HG03565 (cell line): Measurements from ENCODE around the gene PCTP.

Source experiments
- ATAC-seq: cut with Tn5 transposase; IDR thresholded peaks from one replicate; pipeline ENCODE4 v1.9.1; 2021; ENCODE audit warnings: mild to moderate bottlenecking, moderate library complexity; ENCODE audit not compliant: unreplicated experiment

The PCTP gene

DNA sequence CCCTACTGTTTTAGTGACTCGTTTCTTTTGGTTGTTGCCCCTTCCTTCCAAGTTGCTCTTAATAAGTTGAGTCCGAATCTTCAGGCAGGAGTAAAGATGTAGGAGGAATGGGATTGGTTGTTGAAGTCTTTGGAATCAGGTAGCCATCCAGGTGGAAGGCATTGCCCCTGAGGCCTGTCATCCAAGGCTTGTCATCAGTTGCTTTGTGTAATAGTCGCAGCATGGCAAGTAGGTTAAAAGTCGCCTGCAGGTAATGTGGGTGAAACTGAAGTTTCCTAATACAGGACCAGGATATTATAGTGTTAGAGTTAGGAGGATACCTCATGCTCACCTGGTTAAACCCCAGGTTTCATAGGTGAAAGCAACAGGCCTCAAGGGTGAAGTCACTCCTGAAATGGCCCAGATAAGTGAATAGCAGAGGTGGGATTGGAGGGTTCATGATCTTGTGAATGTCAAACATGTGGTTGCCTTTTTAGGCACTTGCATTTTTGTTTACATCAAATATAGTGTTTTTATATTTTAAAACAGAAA is 934 bp downstream of the PCTP start:
- ATAC-seq = no peak

DNA sequence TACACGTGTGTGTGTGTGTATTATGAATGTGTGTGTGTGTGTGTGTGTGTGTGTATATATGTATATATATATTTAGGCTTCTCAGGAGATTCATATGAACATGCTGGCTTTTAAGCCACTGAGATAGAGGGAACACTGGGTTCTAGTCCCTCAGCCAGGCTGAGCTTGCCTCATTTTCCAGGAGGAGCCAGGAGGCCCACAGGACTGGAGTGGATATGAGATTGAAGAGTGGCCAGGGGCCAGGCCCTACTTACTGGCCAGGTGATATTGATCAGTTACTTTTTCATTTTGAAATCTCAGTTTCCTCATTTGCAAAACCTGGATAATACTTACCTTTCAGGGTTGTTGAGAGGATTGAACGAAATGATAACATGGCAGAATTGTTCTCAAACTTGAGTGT is 5.8 kb downstream of the PCTP start:
- no peak for ATAC-seq

DNA sequence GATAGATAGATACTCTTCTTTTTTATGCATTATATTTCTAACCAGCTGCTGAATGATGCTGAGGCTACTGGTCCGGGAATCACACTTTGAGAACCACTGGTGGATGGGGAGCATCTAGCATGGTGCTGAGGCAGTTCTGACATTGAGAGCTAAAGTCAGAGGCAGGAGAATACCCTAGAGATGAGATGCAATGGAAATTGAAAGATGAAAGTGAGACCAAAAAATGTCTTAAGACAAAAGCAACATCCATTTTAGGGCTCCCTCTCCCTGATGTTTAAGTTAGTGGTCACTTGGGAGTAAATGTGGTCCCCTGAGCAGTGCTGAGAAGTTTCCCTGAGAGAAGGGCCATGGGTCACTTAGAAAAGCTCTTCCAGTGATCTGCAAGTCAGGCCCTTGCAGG is 6.8 kb downstream of the PCTP start:
- no peak for ATAC-seq

DNA sequence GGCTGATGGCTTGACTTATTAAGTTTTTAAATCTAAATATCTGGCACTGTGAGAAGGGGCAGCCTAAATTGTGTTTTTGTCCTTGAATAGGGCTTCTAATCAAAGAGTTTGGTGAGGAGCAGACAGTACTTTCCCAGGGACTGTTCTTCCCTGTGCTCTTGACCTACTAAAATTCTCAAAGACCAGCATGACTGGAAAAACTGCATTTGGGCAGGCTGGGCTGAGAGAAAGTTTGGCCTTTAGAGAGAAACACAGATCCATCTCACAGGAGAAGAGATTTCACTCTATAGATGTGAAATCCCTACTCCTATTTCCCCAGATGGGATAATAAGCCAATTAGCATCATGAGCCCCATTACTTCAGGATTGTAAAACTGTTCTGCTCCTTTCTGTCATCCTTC is 7.3 kb downstream of the PCTP start:
- ATAC-seq = no peak

DNA sequence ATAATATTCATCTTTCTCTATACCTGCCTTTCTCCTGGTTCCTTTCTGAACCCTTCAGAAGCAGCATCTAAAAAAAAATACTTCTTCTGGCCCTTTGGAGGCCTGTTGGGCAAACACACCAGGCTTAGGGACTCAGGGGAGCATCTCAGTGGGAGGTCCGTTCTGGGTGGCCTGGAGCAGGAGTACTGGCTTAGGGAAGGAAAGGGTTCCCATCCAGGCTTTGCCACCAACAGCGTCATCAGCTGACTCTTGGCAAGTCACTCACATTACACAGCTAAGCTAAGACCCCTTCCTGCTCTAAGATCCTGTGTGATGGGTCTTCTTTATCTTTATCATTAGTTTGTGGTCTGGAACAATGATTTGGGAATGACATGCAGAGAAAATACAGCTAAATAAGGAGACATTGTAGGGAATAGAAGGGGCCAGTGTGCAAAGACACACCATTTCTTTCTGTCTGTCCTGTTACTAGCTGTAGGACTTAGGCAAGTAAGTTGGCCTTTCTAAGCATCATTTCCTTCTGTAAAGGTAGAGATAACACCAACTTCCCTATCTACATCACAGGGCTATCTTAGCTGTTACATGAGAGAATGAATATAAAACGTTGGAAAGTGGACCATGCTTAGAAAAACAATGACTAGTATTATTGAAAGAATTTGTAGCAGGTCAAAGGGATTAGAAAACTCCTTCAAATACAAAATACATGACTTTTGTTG is 9.9 kb downstream of the PCTP start:
- no peak for ATAC-seq

DNA sequence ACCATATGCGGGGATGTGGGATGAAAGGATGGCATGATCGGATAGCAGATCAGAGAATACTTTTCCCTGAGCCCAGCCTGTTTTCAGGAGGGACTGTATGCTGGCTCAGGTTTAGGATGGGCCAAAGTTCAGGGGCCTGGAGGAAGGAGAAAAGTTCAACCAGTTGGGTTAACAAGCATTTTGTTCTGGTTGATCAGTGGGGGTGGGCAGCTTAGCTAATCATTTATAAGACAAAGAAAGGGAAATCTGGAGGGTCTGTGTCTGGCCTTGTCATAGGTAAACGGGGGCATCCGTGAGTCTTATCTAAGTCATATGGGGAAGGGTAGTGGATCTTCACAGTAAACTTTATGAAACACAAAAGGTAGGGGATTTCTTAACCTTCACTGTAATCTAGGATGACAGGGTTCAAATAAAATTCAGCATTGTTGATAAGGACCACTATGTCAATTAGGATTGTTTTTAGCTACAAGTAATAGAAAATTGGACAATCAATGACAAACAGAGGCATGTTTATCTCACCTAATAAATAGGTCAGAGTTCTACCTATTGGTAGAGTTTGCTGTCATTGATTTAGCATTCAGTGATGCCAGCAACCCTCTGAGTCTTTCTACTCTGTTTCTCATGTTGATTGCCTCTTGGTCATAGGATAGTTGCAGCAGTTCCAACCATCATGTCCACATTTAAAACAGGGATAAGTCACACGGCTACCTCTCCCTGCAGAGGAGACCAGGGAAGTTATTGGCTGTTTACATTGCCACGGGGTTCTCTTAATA is 11.4 kb downstream of the PCTP start:
- ATAC-seq = no peak

DNA sequence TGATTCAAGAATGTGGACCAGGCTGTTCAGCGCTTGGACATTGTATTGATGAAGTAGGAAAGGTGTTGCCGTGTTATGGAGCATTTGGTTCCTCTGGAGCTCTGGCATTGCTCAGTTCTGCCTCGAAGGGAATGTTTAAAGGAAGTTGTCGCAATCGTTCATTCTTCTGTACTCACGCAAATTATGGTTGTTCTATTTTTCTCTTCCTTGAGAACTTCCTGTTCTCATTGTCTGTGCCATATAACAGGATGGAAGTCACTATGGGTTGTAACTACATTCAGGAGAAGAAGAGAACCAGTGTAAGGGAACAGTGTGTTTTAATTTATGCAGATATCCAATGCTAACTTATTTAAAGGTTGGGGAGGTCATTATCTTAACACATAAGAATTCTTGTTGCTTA is 13.0 kb downstream of the PCTP start:
- no peak for ATAC-seq

DNA sequence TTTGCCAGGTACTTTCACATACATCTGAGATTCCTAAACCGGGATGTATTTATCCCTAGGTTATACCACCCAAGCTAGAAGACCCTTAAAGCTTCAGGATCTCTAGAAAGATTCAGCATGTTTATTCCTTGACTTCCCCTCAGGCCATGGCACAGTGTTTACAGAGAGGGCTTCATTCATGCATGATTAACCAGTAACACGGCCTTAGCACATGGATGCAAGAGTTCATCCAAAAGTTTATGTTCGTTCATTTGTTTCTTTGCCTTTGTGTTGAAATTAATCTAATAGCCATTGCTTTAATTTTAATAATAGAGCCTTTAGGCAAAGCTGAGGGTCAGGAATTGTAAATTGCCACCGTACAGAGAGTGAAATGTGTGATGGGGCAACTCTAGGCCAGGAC is 13.8 kb downstream of the PCTP start:
- no peak for ATAC-seq

DNA sequence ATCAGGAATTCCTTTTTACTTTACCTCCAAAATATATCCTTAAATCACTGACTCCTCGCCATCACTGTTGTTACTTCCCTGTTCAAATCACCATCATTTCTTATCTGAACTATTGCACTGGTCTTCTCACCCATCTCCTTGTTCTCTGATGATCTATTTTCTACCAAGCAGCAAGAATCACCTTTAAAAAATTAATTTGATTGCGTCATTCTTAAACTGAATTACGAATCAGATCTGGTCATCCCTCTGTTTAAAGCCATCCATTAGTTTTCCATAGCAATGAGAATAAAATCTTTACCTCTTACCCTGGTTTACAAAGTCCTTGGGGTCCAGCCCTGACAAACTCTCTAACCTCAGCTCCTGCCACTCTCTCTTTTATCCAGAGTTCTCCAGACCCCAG is 14.6 kb downstream of the PCTP start:
- ATAC-seq = no peak

DNA sequence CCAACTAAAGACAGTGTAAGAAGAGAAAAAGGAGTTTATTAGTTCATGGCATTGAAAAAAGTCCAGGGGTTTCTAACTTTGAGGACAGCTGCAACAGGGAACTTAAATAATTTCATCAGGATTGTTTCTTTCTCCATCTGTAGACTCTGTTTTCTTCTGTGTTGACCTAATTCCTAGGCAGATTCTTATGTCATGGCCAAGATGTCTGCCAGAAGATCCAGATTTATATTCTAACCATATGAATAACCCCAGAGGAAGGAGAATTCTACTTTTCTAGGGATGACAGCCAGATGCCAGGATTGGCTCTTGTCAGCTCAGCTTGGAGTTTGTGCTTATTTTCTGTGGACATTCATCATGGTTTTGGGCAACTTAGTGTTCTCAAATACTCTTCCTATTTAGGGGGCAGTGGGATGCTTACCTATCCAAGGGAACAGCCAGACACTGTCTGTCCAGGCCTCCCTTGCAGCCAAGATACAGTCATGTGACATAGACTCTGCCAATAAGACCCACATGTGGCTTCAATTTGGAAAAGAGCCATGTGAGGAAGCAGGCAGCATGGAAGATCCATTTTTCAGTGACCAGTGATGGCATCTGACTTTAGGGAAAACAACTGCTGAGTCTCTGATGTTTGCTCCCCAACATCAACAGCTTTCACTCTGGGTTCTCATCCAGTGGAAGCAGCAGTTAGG is 18.2 kb downstream of the PCTP start:
- no peak for ATAC-seq

DNA sequence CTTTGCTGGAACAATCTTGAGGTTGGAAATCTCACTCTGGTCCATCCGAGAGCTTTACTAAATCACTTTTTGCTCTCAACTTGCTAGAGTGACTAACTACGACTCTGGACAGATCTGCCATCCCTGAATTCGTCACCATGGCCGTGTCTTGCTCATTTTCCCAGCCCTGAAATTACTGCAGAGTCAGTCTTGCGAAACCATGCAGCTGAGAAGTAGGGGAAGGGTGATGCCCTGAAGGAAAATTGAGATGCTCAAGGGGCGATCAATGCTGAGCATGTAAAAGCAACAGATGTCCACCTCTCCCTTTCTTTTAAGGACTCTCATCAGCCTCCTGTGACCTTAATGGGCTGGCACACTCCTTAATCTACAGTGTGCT is 18.8 kb downstream of the PCTP start:
- ATAC-seq = no peak

DNA sequence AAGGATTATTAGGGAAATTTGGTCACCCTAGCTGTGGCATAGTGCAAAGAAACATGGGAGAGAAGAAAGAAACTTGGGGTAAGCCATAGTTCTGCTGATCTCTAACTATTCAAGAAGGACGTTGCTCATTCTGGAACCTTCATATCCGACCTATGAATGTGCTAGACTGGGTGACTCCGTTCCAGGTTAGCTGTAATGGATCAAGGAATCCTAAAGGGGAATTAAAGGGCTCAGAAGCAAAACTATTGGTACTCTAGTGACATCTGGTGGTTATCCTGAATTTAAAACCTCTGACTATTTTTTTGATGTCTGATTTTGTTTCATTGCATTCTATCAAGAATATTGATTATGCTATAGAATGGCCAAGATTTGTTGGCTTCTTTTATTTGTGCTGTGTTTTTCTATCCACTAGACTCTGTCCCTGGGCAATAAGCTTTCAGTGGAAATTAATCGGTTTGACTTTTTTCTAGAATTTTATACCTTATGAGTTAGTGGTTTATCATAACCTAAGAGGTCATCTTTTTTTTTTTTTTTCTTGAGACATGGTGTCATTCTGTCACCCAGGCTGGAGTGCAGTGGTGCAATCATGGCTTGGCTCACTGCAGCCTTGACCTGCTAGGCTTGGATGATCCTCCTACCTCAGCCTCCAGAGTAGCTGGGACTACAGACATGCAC is 19.5 kb downstream of the PCTP start:
- no peak for ATAC-seq

DNA sequence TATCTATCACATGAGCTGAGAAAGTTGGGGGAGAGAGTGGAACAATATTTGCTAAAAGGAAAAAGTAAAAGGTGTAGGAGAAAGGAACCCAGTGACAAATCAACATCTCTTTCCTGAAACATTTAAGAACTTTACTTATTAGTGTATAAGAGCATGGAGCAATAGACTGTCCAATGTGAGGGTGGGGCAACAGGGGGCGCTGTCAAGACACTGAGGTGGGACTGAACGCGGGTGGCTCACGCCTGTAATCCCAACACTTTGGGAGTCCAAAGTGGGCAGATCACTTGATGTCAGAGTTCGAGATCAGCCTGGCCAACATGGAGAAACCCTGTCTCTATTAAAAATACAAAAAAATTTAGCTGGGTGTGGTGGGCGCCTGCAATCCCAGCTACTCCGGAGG is 21.2 kb downstream of the PCTP start:
- ATAC-seq = no peak

DNA sequence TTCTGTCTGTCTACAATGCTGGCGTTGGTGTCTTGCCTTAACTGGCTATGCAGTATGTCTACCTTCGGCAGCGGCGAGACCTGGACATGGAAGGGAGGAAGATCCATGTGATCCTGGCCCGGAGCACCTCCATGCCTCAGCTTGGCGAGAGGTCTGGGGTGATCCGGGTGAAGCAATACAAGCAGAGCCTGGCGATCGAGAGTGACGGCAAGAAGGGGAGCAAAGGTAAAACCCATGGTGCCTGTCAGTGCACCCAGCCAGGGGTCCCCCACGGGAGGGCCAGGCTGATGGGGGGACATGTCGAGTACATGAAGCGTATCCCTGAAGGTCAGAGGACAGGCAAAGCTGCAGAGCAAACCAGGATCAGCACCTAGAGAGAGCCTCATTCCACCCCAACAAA is 22.8 kb downstream of the PCTP start:
- ATAC-seq = no peak

DNA sequence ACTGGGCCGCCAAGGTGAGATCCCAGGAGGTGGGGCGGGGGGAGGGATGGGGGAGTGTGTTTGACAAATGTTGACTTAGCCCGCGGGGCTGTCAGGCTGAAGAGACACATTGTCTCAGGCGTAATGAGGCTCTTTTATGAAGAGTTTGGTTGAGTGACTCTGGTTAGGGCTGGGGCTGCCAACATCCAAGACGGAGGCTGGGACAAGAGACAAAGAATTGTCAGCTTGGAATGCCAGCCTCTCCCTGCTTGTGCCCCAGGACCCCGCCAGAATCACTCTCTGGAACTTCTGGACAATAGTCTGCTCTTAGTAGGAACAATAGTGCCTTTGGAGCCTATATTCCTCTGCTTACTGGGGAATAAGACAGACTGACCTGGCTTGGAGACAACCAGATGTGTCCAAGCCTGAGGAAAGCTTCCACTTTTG is 24.0 kb downstream of the PCTP start:
- no peak for ATAC-seq

DNA sequence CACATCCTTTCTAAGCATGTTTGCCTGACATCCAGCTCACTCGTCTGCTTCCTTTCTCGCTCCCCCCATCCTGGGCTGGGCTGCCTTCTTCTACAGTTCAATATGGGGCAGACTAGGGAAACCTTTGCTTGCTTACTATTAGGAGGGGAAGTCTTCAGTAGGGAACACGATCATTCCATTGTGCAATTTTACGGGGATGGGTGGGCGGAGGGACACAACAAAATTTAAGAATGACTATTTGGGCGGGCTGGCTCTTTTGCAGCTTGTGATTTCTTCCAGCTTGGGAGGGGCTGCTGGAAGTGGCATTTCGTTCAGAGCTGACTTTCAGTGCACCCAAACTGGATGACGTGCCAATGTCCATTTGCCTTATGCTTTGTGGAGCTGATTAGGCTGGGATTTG is 25.4 kb downstream of the PCTP start:
- no peak for ATAC-seq

DNA sequence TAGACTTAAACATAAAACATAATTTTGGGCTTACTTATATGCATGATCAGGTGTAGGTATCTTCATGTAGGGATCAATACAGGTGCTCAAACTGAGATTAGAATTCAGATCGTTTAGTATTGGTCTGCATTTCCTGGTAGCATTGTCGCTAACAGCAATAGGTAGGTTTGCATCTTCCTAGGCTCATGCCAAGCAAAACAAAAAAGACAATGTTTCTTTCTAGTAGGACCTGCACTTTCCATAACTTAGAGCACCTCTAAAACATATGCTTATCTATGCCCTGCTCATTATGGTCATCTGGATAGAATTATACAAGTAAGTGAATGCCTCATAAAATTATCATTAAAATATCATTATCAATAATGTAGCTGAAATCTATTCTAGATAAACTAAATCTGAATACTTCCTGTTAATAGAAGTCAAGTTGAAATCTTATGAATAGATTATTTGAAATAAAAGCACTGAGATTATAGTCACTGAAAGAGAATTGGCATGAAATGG is 26.7 kb downstream of the PCTP start:
- ATAC-seq = no peak

DNA sequence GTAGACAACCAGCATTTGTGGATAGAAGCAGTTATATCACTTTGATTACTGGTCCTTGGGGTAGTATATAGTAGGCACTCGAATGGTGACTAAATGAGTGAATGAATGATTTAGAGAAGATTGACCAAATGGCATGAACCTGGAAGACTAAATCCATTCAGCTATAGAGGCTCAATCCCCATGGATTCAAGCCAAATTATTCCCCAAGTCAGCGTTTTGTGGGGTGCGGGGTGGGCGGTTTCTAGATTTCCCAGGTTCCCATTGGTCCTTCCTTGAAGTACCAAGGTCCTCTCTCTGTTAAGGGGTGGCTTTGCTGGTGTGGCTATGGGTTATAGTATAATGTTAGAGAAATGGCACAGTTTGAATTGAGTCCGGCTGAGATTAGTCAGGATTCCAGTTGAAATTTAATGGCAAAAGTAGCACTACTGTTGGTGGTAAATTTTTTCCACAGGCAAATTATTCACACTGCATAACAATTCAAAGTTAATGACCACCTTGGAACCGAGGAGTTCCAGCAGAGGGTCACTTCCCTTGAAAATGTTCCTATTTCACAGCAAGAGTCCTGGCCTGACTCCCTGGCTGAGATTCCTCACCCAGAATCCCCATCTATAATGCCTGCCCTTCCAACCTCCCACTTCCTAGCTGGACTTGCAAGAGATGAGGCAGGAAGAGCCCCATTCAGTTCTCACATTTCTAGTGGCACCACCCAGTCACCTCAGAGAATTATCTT is 27.7 kb downstream of the PCTP start:
- no peak for ATAC-seq

DNA sequence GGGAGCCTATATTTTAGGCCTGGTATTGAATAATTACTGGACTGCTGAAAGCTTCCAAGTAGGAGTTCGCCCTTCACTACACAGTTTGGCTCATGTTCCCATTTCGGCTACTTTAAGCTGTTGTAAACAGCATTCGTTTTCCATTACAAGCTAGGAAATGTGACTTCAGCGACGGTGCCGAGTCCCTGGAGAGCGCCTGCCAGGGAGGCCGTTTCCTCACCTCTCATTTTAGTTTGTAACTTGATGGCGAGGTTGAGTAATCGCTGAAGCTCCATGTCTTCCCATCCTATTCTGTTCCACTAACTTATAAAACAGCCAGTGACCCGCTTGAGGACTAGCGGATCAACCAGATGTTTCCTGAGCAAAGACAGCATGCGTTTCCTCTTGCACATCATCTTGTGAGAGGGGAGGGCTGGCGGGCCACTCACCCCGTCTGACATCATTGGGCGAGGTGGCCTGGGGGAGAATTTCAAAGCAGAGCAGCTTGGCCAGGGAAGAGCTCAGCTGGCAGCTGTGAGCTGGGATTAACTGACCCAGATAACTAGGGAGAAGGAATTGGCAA is 32.9 kb downstream of the PCTP start:
- ATAC-seq = no peak

DNA sequence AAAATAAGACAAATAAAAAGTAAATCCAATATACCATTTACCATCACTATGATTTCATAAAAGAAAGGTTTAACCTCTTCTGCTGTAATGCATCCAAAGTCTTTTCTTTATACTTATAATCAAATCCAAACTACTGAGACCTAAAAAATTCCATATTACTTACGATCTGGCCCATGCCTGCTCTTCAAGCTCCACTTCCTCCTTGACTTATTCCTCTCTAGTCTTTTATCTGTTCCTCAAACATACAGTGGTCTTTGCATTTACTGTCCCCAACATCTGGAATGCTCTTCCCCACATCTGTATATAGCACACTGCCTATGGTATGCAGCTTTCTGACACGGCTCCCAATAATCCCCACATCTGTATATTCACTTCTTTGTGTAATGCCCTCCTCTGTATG is 33.8 kb downstream of the PCTP start:
- no peak for ATAC-seq
